IMR-90 (cell line): ENCODE data around the gene SEZ6L.

ENCODE experiments used
- BHLHE40 ChIP-seq: fragments of 150-350 bp; IDR thresholded peaks from 2 replicates; pipeline ENCODE4 v1.6.1; 2016; ENCODE audit warnings: mild to moderate bottlenecking, low read depth, low read length
- CEBPB ChIP-seq: IDR thresholded peaks from 2 replicates; pipeline ENCODE4 v1.6.1; 2012; ENCODE audit warnings: low read depth, low read length, improper control_type of control experiment
- CHD1 ChIP-seq: IDR thresholded peaks from 2 replicates; pipeline ENCODE4 v1.6.1; 2012; ENCODE audit warnings: low read depth, low read length, improper control_type of control experiment
- FOS ChIP-seq: fragments of 150-350 bp; IDR thresholded peaks from 2 replicates; pipeline ENCODE4 v1.6.1; 2016; ENCODE audit warnings: low read depth, low read length
- MAFK ChIP-seq: IDR thresholded peaks from 2 replicates; pipeline ENCODE4 v1.6.1; 2012; ENCODE audit warnings: low read depth, low read length, improper control_type of control experiment
- MAZ ChIP-seq: IDR thresholded peaks from 2 replicates; pipeline ENCODE4 v1.6.1; 2012; ENCODE audit warnings: low read depth, mild to moderate bottlenecking, low read length, improper control_type of control experiment, moderate library complexity, borderline replicate concordance
- MXI1 ChIP-seq: IDR thresholded peaks from 2 replicates; pipeline ENCODE4 v1.6.1; 2012; ENCODE audit warnings: low read depth, mild to moderate bottlenecking, low read length, moderate library complexity, borderline replicate concordance
- POLR2A ChIP-seq: IDR thresholded peaks from 2 replicates; pipeline ENCODE4 v1.6.1; 2012; ENCODE audit warnings: mild to moderate bottlenecking, low read depth, low read length
- RAD21 ChIP-seq: IDR thresholded peaks from 2 replicates; pipeline ENCODE4 v1.6.1; 2012; ENCODE audit warnings: low read length, improper control_type of control experiment
- RCOR1 ChIP-seq: IDR thresholded peaks from 2 replicates; pipeline ENCODE4 v1.6.1; 2012; ENCODE audit warnings: mild to moderate bottlenecking, low read length, improper control_type of control experiment; ENCODE audit not compliant: insufficient replicate concordance
- RFX5 ChIP-seq: IDR thresholded peaks from 2 replicates; pipeline ENCODE4 v1.8.0; 2012; ENCODE audit warnings: low read depth, mild to moderate bottlenecking, low read length, moderate library complexity
- TF ChIP-seq, protein P1 (sequence below): conservative IDR thresholded peaks from 2 replicates; pipeline ENCODE4 v1.5.1; 2012; ENCODE audit warnings: mild to moderate bottlenecking, low read depth, low read length, improper control_type of control experiment
- TF ChIP-seq, protein P2 (sequence below): fragments of 150-350 bp; IDR thresholded peaks from 2 replicates; pipeline ENCODE4 v1.6.1; 2017; ENCODE audit warnings: mild to moderate bottlenecking, antibody characterized with exemption, low read length, low read depth

GRCh38 chr22:26377170-26377830, 208.0 kb downstream of the SEZ6L start:
- TF ChIP-seq, protein P1, sequence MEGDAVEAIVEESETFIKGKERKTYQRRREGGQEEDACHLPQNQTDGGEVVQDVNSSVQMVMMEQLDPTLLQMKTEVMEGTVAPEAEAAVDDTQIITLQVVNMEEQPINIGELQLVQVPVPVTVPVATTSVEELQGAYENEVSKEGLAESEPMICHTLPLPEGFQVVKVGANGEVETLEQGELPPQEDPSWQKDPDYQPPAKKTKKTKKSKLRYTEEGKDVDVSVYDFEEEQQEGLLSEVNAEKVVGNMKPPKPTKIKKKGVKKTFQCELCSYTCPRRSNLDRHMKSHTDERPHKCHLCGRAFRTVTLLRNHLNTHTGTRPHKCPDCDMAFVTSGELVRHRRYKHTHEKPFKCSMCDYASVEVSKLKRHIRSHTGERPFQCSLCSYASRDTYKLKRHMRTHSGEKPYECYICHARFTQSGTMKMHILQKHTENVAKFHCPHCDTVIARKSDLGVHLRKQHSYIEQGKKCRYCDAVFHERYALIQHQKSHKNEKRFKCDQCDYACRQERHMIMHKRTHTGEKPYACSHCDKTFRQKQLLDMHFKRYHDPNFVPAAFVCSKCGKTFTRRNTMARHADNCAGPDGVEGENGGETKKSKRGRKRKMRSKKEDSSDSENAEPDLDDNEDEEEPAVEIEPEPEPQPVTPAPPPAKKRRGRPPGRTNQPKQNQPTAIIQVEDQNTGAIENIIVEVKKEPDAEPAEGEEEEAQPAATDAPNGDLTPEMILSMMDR, result no peak
- no peak for TF ChIP-seq CEBPB
- TF ChIP-seq, protein P2, sequence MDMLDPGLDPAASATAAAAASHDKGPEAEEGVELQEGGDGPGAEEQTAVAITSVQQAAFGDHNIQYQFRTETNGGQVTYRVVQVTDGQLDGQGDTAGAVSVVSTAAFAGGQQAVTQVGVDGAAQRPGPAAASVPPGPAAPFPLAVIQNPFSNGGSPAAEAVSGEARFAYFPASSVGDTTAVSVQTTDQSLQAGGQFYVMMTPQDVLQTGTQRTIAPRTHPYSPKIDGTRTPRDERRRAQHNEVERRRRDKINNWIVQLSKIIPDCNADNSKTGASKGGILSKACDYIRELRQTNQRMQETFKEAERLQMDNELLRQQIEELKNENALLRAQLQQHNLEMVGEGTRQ, result no peak
- no peak for TF ChIP-seq POLR2A
- no peak for TF ChIP-seq BHLHE40
- no peak for TF ChIP-seq MXI1
- TF ChIP-seq RFX5, result no peak
- TF ChIP-seq CHD1, result no peak
- no peak for TF ChIP-seq MAFK
- no peak for TF ChIP-seq FOS
- TF ChIP-seq MAZ, result no peak
- no peak for TF ChIP-seq RAD21
- no peak for TF ChIP-seq RCOR1
